HG03565 (cell line): ENCODE measurements around the gene GALNT15.

Experiments
- ATAC-seq: cut with Tn5 transposase; IDR thresholded peaks from one replicate; pipeline ENCODE4 v1.9.1; 2021; ENCODE audit warnings: mild to moderate bottlenecking, moderate library complexity; ENCODE audit not compliant: unreplicated experiment

The GALNT15 gene, protein sequence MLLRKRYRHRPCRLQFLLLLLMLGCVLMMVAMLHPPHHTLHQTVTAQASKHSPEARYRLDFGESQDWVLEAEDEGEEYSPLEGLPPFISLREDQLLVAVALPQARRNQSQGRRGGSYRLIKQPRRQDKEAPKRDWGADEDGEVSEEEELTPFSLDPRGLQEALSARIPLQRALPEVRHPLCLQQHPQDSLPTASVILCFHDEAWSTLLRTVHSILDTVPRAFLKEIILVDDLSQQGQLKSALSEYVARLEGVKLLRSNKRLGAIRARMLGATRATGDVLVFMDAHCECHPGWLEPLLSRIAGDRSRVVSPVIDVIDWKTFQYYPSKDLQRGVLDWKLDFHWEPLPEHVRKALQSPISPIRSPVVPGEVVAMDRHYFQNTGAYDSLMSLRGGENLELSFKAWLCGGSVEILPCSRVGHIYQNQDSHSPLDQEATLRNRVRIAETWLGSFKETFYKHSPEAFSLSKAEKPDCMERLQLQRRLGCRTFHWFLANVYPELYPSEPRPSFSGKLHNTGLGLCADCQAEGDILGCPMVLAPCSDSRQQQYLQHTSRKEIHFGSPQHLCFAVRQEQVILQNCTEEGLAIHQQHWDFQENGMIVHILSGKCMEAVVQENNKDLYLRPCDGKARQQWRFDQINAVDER

DNA sequence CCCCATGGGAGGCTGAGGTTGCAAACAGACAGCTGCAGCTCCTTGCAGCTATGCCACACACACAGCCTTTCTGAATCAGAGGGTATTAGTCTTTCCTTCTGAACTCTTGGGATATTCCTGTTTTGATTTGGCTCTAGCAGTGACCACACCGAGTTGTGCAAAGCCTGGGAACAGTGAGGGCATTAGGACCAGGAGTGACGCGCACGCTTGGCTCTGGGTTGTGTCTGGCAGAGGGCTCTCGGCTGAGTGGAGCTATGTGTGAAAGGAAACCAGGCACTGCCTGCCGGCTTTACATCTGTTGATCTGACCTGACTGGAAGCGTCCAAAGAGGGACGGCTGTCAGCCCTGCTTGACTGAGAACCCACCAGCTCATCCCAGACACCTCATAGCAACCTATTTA lies at the start of gene GALNT15:
GALNT15 (plus strand) TSS at position 292 of the 400 bp plus-strand sequence. CDS start 472 bp downstream, outside the sequence.
- no peak for ATAC-seq

DNA sequence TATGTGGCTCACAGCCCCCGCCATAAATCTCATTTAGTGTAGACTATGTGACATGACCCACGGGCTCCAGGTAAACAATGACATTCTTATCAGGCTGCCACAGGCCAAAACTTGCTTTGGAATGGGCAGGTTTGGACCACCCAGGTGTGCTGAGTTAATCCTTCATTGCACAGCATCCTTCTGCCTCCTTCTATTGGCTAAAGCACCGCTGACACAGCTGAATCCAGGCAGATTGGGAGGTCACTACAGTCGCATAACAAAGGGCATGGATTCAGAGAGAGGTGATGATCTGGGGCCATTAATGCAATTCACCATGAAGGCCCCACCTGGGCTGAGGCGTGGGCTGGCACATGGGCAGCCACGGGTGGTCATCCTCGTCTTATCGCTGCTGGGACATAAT lies 47.8 kb upstream of the GALNT15 start:
- ATAC-seq, result no peak

DNA sequence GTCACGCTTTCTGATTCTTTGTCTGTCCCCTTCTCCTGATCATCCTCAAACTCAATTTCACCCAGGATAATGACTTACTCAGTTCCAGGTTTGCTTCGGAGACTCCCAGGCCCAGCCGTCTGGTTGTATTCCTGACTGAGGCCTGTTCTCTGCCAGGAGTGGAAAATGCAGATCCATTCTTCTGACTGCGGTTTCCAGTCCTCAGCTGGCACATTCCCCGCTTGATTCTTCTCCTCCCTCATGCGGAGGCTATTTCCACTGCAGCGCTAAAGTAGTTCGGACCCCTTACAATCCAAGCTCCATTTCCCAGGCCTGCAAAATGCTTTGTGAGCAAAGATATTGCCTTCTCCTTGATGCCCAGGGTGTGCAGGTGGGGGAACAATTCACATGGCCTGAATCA lies 47.2 kb upstream of the GALNT15 start:
- no peak for ATAC-seq

DNA sequence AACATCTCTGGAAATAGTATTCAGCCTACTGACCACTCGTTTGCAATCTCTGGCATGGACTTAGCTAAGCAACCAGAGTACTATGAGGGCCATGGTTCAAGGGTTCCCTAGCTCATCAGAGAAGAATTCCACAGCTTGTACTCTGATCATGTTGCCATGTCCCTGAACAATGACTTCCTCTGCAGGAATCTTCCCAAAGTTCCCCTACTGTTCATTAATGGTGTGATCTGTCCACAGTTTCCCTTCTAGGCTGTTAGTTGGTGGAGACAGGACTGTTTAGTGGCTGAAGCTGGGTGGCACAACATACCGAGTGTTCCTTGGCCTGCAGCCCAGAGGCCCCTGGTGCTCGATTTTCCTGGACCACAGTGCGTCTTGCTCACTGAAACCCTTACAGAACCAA lies 44.4 kb upstream of the GALNT15 start:
- ATAC-seq, result no peak

DNA sequence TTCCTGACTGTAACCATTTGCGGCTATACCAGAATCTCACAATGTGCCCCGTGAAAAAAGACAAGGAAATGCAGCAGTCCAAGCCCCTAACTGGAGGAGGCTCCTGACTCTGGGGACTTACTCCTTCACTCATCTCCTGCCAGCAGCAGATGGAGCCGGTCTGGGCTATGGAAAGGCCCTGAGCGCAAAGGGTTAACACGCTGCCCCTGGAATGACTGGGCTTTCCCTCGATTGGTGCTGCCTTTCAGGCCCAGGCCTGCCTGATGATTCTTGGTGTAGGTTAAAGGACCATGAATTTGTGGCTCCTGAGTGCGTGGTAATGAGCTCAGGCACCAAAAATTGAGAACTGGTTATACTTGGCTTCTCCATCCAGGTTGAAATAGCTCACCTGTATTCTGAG lies 42.3 kb upstream of the GALNT15 start:
- ATAC-seq, result no peak

DNA sequence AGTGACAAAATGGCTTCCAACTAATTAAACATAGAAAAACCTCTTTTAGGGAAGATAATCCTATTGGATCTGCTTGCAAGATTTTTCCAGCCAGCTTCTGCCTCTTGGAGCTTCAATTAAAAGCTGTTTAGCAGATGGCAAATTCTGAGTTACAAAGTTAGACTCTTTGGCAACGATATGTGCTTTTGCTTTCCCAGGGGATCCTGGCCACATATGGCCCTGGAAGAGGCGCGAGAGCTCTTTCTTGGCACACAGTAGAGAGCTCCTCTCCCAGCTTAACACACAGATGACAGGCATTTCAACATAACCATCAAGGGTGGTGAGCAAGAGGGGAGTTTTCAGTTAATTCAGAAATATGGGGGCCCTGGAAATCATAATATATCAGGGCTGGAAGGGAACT lies 41.6 kb upstream of the GALNT15 start:
- no peak for ATAC-seq

DNA sequence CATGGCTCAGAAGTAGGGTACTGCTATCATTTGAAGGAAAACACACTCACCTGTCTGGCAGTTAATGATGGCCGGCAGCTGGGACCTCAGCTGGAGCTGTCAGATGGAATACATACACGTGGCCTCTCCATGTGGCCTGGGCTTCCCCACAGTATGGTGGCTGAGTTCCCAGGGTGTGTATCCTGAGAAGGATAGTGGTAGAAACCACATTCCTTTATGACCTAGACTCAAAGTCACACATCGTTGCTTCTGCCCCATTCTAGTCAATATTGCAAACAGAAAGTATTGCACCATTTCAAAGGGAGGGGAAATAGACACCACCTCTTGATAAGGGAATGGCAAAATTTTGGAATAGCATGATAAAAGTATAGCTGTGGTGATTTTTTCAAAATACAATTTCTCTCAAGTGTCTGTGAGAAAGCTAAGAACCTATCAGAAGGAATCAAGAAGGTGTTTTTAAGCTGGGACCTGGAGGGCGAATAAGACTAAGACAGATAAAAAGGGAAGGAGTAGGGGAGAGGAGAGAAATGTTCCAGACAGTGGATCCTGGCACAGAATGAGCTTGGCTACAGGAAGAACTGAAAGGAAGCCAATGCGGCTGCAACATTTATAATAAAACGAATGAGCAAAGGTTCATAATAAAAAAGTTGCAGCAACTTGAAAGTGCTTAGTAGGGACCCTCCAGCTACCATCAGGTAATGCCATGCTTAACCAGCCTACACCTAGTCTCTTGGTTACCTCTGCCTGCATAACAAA lies 40.1 kb upstream of the GALNT15 start:
- no peak for ATAC-seq

DNA sequence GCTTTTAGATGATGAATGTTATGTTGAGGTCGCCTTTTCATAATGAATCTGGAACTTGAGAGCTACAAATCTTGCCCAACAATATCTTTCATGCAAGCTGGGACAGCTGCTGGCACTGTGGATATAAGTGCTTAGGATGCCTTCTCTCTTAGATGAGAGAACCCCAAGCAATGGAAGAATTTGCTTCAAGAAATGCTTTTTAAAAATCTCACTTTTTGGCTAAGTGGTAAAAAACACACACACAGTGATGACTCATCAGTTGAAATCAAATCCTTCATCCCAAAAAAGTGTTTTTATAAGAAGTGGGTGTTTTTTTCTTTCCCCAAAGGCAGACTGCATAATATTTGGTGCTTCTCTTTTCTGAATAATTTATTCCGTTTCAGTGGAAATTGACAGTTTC lies 38.4 kb upstream of the GALNT15 start:
- ATAC-seq, result no peak

DNA sequence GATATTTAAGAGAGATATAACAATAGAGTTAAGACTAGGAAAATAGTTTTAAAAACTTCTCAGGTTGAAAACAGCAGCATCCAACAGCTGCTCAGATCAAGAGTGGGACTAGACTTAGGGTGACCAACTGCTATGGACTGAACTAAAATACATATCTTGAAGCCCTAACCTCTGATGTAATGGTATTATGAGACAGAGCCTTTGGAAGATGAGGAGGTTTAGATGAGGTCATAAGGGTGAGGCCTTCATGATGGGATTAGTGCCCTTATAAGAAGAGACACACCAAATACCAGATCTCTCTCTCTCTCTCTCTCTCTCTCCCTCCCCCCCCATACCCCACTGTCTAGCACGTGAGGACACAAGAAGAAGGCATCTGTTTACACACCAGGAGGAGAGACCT lies 37.4 kb upstream of the GALNT15 start:
- ATAC-seq, result no peak

DNA sequence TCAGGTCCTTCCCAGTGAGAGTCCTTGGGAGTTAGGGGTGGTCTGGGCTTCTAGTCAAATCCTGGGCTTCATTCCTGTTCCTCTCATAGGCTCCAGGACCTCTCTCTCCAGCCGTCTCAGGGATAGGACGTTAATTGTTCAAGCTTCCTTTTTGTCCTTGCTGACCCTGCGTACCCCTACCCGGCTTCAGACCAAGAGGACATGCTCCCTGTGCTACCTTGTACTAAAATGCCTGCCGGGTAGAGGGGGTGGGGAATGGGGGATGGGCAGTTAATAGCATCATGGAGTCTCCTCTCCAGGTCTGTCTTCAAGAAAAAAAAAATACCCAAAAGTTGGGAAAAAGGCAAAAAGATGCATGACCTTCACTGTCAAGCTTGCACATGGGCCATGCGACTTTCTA lies 36.5 kb upstream of the GALNT15 start:
- ATAC-seq, result no peak

DNA sequence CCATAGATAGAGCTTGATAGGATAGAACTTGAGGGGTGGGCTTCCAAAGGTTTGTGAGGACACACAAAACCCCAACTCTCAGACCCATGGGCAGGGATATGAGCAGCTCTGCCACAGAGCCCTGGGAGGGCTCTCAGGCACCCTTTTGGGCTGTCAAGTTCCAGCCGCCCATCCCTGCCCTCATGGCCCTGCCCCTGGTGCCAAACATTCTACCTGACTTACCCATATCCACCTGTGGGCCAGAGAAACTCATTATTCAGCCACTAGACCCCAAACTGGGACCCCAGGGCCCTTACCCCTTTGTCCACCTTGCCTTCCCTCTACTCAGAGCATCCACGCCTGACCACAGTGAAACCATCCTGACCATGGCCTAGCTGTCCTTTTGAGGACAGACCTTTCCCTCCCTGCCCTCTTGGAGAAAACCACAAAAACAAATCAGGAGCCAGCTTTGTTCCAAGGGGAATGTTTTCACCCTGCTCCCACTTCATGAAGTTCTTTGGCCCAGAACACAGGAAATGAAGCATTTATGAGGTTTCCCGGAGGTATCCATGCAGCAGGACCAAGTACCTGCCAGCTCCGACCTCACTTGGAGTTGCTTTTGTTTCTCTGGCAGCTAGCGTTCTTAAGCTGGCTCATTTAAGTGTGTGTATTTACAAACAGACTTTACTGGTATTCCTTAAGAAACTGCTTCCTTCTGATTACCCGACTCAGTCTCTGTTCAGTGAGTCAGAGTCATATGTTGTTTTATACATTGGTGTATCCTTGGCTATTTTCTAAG lies 34.2 kb upstream of the GALNT15 start:
- no peak for ATAC-seq

DNA sequence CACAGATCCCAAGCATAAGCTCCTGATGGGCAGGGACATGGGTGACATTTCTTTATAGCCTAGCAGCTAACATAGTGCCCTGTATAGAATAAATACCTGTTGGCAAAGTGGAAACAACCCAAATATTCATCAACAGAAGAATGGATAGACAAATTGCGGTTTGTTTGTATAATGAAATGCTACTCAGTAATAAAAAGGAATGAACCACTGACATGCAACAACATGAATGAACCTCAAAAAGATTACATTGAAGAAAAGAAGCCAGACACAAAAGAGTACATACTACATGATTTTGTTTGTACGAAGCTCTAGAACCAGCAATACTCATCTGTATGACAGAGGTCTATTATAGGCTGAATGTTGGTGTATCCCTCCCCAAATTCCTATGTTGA lies 33.6 kb upstream of the GALNT15 start:
- no peak for ATAC-seq

DNA sequence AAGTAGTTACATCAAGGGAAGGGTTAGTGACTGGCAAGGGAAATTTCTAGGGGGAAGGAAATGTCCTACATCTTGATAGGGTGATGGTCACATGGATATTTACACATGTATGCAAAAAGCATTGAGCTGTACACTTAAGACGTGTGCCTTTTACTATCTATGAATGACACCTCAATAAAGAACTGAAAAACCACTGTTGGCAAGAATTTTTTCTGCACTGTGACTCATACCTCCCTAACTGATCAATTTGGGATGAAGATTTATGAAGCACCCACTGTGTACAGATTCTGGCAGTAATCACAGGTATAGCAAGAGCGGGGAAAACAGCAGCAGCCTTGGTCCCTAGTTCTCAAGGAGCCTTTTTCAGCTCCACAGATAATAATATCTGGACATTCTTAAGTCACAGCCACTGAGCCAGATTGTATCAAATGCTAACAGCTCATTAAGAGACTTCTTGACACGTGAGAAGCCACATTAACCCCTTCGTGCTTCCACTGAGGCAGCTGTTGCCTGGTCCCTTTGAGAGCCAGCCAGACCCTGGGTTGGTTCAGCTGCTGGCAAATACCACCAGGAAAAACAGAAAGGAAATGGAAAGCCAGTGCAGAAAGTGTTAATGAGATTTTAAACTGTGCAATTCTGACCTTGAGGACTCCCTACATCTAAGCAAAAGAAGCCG lies 32.0 kb upstream of the GALNT15 start:
- ATAC-seq, result no peak

DNA sequence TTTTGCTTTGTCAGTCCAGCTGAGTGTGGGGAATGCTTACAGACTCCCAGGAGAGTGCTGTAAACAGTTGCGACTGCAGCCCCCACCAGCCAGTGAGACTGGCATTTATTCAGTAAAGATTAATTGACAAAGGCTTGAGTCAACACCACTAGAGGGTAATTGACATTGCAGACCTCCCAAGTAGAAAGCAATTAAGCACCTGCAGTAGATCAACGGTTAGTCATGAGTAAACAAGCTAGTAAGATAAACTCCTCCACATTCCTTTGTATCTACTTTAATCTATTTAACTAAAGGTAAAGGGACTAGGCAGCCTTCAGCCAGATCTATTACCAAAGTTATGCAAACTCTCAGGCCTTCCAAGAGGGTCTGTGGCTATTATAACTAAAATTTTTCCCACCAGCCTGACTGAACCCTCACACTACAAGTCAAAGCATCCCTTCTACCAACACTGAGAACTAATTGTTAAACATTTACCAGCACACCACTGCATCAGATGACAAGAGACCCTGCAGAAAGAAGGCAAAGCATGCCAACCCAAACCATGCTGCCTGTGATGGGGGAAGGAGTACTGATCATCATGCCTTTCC lies 30.5 kb upstream of the GALNT15 start:
- no peak for ATAC-seq

DNA sequence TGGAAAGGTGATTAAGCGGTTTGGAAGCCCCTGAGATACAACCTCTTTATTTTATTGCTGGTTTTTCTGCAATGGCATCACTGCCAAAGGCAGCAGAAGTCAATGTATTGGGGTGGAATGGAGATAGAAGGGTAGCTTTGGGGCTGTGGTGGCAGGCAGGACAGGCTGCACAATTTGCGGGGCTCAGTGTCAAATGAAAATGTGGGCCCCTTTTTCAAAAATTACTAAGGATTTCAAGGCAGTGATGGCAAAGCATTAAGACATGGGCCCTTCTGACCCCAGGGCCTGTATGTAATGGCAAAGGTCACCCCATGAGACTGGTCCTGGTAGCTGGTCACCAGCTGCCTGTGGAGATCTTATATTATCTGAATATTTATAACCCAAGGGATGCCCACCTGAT lies 29.3 kb upstream of the GALNT15 start:
- no peak for ATAC-seq

DNA sequence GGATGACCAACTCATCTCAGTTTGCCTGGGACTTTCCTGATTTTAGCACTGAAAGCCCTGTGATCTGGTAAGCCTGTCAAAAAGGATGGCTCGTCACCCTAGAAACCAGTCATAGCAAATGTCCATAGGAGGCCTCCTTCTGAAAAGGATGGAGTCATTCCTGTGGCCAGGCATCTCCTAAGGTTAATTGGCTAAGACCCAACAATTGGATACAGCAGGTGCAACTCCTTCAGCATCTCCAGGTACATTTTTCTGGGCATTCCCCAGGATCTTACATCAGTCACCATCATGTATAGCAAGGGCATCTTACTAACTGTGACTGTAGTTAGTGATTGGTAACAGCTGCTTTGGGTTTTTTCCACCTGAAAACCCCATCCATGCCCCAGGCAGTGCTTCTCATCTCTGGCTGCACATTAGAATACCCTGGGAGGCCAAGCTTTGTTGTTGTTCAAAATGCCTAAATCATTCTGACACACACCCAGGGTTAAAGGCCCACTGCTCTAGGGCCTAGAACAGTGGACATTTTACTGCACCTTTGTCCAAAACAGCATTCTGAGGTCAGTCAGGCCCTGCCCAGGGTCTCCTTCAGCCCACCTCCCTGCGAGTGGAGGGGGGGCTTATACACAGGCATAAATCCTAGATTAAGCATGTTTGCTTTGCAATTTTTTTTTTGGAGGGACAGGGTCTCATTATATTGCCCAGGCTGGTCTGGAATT lies 28.3 kb upstream of the GALNT15 start:
- peak; percentile 45 for ATAC-seq

DNA sequence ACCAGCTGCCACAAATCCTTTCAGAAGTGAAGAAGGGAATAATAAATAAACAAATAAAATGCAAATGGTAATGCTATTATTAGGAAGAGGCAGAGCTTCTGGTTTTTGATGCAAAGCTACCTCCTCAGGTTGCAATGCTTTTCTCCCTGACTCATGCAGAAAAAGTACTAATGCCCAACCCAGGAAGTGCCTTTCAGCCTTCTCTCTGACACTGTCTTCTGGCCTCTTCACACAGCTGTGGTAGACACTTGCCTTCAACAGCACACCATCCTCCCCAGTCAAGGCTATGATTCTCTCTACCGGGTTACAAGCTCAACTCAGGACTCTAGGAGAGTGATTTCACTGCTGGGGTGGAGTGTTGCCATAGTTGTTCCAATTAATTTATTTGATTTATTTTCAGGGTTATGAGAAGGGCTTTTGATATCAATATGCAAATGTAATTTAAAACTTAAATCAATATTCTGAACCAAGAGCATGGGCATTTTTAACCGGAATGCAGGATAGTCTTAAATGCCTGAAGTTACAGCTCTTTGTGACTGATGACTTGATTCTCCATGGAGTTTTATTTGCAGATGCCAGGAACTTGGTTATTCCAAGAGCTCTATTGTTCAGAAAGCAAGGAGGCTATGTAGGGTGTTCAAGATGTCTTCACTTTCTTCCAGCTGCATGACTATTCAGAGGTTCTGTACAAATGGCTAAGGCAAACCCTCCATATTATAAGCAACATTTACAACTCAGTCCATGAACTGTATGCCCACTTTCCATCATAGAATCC lies 27.1 kb upstream of the GALNT15 start:
- no peak for ATAC-seq

DNA sequence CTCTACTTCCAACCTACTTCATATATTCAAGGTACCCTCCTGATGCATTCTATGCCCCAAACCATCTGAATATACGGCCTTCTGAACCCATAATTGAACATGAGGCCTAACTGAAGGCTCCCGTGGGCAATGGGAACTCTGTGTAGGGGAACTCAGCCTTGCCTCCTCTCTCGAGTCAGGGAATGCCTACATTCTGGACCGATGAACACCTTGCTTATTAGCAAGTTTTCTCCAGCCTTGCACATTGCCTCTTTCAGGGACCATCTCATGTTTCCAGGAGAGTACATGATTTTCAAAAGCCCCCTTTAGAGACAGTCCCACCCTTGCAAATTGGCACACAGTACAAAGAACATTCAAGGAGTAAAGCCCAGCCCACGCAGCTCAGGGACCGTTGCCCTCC lies 26.3 kb upstream of the GALNT15 start:
- no peak for ATAC-seq

DNA sequence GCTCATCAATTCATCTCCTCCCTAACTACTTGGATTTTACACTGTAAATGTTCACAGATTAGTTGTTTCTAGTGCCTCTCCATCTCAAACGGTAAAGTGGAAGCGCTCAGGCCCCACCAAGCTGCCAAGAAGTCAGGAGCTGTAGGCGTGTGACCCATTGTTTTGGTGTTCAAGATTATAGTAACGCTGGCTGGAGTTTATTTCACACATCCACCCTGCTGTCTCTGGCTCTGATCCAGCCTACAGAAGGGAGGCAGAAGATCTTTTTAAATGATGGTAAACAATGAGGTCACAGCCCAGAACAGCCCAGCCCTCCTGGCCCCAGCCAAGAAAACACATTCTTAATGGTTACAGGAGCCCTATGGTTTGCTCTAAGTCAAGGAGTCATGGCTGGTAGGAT lies 25.7 kb upstream of the GALNT15 start:
- ATAC-seq, result no peak
